GM19324 (cell line): ENCODE measurements around the gene CHST4.
"Not testable (repeated sequence)": the region's sequence is repeated elsewhere in the genome, so short reads cannot be mapped to it uniquely, and the experiment has no call there.

Experiments
- ATAC-seq: cut with Tn5 transposase; IDR thresholded peaks from one replicate; pipeline ENCODE4 v1.9.1; 2021; ENCODE audit warnings: mild to moderate bottlenecking, moderate library complexity; ENCODE audit not compliant: unreplicated experiment, low FRiP score

CHST4 gene

DNA sequence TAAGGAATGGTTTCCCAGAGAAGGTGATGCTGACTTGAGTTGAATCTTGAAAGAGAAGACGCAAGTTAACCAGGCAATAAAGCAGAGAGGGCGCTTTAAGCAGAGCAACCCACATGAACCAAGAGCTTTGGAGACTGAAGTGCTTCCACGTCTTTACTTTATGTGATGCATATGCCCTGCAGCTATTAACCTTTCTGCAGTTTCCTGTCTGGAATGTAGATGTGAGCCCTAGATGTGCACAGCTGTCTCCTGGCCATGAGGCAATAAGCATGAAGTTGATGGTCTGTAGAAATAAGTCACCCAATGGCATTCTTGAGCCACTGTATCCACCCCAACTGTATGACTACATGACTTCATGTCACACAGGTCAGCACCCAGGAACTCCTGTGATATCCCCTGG lies 5.7 kb upstream of the CHST4 start:
- ATAC-seq: no peak

- no peak for ATAC-seq
Observed at GRCh38 chr16:71524566-71525553, 1.4 kb upstream of the CHST4 start.

DNA sequence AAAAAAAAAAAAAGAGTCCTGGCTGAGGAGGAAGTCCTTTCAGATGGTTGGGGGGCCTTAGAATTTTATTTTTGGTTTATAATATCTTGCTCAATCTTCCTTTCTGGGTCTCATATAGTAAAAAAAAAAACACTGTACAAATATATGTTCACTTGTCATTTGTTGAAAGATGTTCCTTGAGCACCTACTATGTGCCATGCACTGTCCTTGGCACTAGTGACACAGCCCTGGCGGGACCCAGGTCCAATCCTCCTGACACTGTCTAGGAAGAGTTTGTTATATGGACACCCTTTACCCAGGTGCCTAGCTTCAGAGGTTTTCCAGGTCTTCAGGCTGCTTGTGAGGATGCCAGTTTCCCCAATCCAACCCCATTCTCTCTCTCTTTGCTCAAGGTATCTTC lies 2.0 kb downstream of the CHST4 start:
- ATAC-seq: no peak

- no peak for ATAC-seq
Observed at GRCh38 chr16:71528863-71529262, 2.6 kb downstream of the CHST4 start.

DNA sequence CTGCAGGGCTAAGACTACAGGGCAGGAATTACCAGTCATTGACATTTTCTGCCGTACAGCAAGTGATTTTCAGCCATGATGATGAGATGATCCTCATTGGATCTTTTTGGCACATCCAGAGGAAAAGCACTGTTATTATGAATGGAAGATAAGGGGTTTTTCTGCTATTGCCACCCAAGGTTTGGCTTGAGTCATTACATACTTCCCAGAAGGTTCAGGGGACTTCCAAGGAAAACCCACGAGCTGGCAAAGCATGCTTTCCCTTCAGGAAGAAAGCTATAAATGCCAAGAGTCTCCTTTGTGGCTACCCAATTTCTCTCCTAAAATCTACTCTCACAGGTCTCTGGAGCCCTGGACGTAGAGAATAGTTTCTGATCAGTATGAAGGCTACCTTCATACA lies 6.1 kb downstream of the CHST4 start:
- ATAC-seq: no peak

DNA sequence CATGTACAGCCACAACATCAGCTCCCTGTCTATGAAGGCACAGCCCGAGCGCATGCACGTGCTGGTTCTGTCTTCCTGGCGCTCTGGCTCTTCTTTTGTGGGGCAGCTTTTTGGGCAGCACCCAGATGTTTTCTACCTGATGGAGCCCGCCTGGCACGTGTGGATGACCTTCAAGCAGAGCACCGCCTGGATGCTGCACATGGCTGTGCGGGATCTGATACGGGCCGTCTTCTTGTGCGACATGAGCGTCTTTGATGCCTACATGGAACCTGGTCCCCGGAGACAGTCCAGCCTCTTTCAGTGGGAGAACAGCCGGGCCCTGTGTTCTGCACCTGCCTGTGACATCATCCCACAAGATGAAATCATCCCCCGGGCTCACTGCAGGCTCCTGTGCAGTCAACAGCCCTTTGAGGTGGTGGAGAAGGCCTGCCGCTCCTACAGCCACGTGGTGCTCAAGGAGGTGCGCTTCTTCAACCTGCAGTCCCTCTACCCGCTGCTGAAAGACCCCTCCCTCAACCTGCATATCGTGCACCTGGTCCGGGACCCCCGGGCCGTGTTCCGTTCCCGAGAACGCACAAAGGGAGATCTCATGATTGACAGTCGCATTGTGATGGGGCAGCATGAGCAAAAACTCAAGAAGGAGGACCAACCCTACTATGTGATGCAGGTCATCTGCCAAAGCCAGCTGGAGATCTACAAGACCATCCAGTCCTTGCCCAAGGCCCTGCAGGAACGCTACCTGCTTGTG lies 10.7 kb downstream of the CHST4 start:
- no peak for ATAC-seq

DNA sequence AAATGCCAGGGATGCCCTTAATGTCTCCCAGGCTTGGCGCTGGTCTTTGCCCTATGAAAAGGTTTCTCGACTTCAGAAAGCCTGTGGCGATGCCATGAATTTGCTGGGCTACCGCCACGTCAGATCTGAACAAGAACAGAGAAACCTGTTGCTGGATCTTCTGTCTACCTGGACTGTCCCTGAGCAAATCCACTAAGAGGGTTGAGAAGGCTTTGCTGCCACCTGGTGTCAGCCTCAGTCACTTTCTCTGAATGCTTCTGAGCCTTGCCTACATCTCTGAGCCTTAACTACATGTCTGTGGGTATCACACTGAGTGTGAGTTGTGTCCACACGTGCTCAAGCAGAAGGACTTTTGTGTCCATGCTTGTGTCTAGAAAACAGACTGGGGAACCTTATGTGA lies 11.4 kb downstream of the CHST4 start:
- ATAC-seq: no peak

DNA sequence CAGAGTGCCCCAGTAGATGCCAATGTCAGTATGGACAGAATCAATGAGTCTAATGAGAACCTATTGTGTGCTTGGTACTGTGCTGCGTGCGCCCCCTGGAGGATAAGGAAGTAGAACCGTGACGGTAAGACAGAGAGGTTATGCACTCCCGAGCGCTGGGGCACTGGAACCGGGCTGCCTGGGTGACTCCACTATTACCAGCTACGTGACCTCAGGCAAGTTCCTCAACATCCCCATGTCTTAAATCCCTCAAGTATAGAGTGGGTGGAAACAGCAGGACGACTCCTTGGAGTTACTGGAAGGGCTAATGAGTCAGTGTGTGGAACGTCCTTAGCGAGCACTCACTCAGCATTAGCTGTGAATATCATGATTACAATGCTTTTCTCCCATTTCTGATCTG lies 16.2 kb downstream of the CHST4 start:
- peak; percentile 60 for ATAC-seq

DNA sequence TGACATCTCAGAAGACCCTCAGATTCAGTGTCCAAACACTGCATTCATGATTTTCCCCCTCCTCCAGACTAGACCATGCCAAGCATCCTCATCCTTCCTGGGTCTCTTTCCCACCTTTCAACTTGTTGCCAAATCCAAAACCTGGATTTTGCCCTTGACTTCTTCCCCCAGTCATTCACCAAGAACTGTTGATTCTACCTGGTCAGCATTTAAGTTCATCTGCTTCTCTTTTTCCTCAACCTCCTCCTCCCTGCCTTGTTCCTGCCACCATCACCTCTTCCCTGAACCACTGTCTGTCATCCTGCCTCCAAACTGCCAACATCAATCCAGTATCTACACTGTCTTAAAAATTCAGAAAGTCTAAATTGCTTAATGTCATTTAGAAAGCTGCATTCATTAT lies 20.9 kb downstream of the CHST4 start:
- no peak for ATAC-seq

DNA sequence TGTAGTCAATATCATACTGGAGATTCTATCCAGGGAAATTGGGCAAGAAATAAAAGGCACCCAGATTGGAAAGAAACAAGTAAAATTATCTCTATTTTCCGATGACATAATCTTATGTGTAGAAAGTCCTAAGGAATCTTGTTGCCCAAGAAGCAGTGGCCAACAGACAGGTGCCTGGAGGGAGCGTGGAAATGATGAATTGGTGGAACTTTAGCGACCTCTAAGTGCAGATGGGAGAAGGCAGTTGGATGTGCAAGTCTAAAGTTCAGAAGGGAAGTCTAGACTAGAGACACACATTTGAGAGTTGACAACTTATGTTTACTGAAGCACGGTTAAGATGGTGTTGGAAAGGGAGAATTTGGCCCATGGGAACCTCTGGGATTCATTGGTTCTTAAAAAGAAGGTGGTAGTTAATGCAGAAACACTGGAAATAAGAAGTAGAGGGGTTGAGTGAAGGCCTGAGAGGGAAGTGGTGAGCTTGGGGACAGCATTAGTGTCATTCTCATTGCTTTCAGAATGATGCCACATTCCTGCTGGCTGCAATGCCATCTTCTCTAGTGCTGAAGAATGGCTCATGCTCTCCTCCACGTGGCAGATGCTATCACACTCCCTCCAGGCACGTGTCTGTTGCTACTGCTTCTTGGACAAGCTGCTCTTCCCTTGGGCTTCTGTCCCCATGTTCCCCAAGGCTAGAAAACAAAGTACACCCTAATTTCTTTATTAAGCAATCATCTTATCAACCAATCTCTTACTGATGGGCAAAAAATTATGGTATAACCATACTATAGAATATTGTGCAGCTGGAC lies 26.7 kb downstream of the CHST4 start:
- no peak for ATAC-seq

DNA sequence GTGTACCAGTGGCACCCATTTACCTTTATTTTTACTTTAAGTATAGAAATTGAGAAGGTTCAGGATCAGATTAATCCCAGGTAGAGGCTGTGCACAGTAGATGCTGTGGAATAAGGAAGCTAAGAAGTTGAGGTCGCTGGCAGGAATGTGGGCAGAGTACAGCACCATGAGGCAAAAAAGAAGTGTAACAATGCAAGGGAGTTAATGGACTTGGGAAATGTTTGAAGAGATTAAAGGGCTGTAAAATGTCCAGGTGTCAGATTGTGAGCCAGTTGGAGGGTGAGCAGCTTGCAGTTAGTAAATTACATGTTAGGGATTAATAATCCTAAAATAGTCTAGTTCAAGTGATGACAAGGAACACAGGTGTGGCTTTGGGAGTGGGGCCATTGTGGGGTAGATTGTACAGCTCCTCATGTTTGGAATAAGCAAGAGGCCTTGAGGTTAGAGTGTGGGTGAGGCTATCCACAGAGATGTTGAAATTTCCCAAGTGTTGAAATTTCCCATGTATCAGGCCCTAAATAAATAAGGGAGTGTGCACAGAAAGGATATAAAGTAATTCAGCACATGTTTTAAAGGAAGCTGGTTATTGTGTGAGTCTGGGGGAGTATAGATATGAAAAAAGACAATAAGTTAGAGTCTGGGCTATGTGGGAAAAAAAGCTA lies 29.1 kb downstream of the CHST4 start:
- ATAC-seq: no peak

- ATAC-seq: no peak
Observed at GRCh38 chr16:71557299-71557698, 31.1 kb downstream of the CHST4 start.

DNA sequence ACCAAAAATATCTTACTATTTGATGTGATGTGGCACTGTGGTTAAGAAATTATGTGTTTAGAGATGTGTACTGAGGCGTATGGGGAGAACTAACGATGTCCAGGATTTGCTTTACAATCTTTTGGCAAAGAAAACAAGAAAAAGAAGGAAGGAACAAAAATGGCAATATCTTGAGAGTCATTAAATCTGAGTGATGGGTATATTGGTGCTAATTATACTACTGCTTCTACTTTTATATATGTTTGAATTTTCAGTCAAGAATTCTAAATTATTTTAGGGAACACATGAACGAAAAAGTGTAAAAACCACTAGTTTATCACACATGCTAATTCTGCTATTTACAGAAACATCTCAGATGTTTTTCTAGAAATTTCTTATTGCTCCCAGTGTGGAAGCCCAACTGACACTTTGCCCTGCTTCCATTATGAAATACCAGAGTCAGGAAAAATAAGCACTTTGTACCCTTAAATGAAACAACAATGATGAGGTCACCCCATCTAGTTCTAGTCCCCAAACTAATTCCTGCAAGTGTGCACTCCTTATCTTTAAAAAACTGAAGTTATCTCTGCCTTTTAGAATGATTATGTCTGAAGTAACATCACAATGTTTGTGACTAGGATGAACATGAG lies 31.8 kb downstream of the CHST4 start:
- ATAC-seq: no peak

DNA sequence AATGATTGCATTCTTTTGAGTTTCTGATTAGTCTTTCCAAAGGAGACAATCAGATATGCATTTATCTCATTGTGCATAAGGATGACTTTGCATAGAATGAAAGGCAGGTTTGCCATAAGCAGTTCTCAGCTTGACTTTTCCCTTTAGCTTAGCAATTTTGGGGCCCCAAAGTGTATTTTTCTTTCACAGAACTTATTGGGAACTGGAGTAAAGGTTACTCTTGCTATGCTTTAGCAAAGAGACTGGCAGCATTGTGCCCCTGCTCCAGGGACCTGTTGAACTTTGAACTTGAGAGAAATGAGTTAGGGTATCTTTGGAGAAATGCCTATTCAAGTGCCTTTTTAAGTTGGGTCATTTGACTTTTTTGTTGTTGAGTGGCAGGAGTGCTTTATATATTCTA lies 33.6 kb downstream of the CHST4 start:
- no peak for ATAC-seq

DNA sequence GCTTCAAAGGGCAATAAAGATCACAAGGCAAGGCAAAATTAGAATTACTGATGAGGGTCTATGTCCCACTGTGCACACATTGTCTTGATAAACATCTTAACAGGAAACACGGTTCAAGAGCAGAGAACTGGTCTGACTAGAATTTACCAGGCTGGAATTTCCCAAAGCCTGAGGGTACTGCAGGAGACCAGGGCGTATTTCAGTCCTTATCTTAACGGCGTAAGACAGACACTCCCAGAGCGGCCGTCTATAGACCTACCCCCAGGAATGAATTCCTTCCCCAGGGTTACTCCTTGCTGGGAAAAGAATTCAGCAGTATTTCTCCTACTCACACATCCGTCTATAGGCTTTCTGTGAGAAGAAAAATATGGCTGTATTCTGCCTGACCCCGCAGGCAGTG lies 35.7 kb downstream of the CHST4 start:
- ATAC-seq: not testable (repeated sequence)

GRCh38 chr16:71562552-71562951 lies 36.3 kb downstream of the CHST4 start:
- no peak for ATAC-seq

DNA sequence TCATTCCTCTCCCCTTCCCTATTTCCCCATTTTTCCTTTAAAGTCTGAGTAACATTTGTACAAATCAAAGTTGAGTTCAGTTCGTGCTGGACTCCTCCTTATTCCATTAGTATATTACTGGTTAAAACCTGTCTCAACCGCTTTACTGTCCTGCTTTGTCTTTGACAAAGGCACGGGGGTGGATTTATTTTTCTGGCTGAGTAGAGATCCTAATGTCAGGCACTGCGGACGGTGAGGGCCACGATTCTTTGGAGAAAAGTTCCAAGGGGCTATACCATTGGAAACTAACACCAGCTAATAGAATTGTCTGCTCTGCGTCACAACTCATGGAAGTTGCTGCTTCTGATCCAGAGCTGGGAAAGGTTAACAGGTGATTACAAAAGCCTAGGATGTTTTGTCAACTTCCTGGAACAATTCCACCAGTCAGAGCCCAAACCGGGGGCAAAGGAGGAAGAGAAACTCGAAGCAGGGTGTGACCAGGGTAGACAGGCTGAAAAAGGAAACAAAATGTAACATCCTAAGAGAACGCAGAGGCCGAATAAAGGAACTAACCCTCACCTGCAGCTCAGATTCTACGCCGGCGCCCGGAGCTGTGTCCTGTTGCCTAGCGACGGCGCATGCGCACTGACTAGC lies 38.2 kb downstream of the CHST4 start:
- no peak for ATAC-seq

- ATAC-seq: no peak
Observed at GRCh38 chr16:71565812-71566700, 39.8 kb downstream of the CHST4 start.
